GM23338 (cell line): ENCODE data around the gene BMP8B. TPM values are rescaled to one million over a fixed set of nuclear protein-coding genes. Genes with fewer than 3 reads are reported as not detected.

ENCODE experiments used
- ATAC-seq: fragments of 200-7000 bp; cut with Tn5 transposase; 3 replicates; pipeline ENCODE4 v1.9.1; 2020
- DNase-seq: peaks from one replicate; pipeline ENCODE4 v3.0.0-alpha.2; 2015; ENCODE audit warnings: low spot score
- H2AFZ ChIP-seq: fragments of 200-600 bp; sonication (generic); 2 replicates; pipeline ENCODE4 v1.8.0; 2016; ENCODE audit warnings: antibody characterized with exemption, mild to moderate bottlenecking, moderate library complexity
- H3F3A ChIP-seq: fragments of 200-600 bp; sonication (generic); replicated peaks from 2 replicates; pipeline ENCODE4 v1.8.0; 2017; ENCODE audit warnings: antibody characterized with exemption, mixed run types, low read depth
- H3K27ac ChIP-seq: fragments of 200-600 bp; sonication (generic); 2 replicates; pipeline ENCODE4 v1.6.1; 2016; ENCODE audit warnings: low read depth
- H3K27me3 ChIP-seq: fragments of 200-600 bp; sonication (generic); 2 replicates; pipeline ENCODE4 v1.8.0; 2016; ENCODE audit warnings: mild to moderate bottlenecking, mixed run types, moderate library complexity; ENCODE audit not compliant: insufficient read depth
- H3K36me3 ChIP-seq: fragments of 200-600 bp; sonication (generic); 2 replicates; pipeline ENCODE4 v1.8.0; 2016; ENCODE audit warnings: mild to moderate bottlenecking; ENCODE audit not compliant: insufficient read depth
- H3K4me1 ChIP-seq: fragments of 200-600 bp; sonication (generic); 2 replicates; pipeline ENCODE4 v1.8.0; 2016; ENCODE audit warnings: mild to moderate bottlenecking, moderate library complexity; ENCODE audit not compliant: insufficient read depth
- H3K4me2 ChIP-seq: fragments of 200-600 bp; sonication (generic); 2 replicates; pipeline ENCODE4 v1.7.1; 2017; ENCODE audit warnings: mixed run types
- H3K4me3 ChIP-seq: fragments of 200-600 bp; sonication (generic); 2 replicates; pipeline ENCODE4 v1.6.1; 2016; ENCODE audit warnings: mixed run types
- H3K79me2 ChIP-seq: fragments of 200-600 bp; sonication (generic); replicated peaks from 2 replicates; pipeline ENCODE4 v1.8.0; 2017; ENCODE audit warnings: mild to moderate bottlenecking; ENCODE audit not compliant: insufficient read depth
- H3K9me2 ChIP-seq: fragments of 200-600 bp; sonication (generic); 2 replicates; pipeline ENCODE4 v1.8.0; 2017; ENCODE audit not compliant: insufficient read depth
- H4K20me1 ChIP-seq: fragments of 200-600 bp; sonication (generic); replicated peaks from 2 replicates; pipeline ENCODE4 v1.8.0; 2017; ENCODE audit warnings: mild to moderate bottlenecking; ENCODE audit not compliant: insufficient read depth
- H3K27ac Mint-ChIP-seq: 2 replicates; pipeline ENCODE4 v1.8.0; 2020; ENCODE audit warnings: inconsistent platforms, mild to moderate bottlenecking, moderate library complexity, mixed read lengths
- H3K27me3 Mint-ChIP-seq: 3 replicates; pipeline ENCODE4 v1.8.0; 2022; ENCODE audit warnings: low read depth, mild to moderate bottlenecking, moderate library complexity, mixed read lengths, inconsistent platforms; ENCODE audit not compliant: insufficient read depth, poor library complexity
- H3K36me3 Mint-ChIP-seq: 3 replicates; pipeline ENCODE4 v1.8.0; 2021; ENCODE audit warnings: low read depth, mild to moderate bottlenecking, inconsistent platforms, moderate library complexity, mixed read lengths
- H3K4me1 Mint-ChIP-seq: 3 replicates; pipeline ENCODE4 v1.8.0; 2020; ENCODE audit warnings: mild to moderate bottlenecking, inconsistent platforms, mixed read lengths
- H3K4me3 Mint-ChIP-seq: 3 replicates; pipeline ENCODE4 v1.8.0; 2021; ENCODE audit warnings: moderate library complexity, mild to moderate bottlenecking, inconsistent platforms, mixed read lengths
- H3K9me3 Mint-ChIP-seq: 3 replicates; pipeline ENCODE4 v1.8.0; 2020; ENCODE audit warnings: moderate library complexity, mild to moderate bottlenecking, inconsistent platforms, mixed read lengths
- CREB1 ChIP-seq: fragments of 250-450 bp; sonication (Bioruptor Pico); IDR thresholded peaks from 2 replicates; pipeline ENCODE4 v1.5.0; 2020; ENCODE audit warnings: low read depth, mild to moderate bottlenecking, moderate library complexity
- CTCF ChIP-seq, 2 experiments: fragments of 200-600 bp in 1 of 2; sonication (generic) in 1 of 2; conservative IDR thresholded peaks; 2 replicates each; pipeline versions ENCODE4 v1.5.1 to v1.6.1; 2016 to 2017; ENCODE audit warnings: antibody characterized with exemption in 2 of 2, low read depth in 2 of 2, mild to moderate bottlenecking in 2 of 2, moderate library complexity in 1 of 2
- EZH2 ChIP-seq: fragments of 200-600 bp; sonication (generic); IDR thresholded peaks from one replicate; pipeline ENCODE4 v1.8.0; 2017; ENCODE audit warnings: antibody characterized with exemption, mild to moderate bottlenecking, low read depth; ENCODE audit not compliant: unreplicated experiment
- EZH2phosphoT487 ChIP-seq: fragments of 200-600 bp; sonication (generic); IDR thresholded peaks from one replicate; pipeline ENCODE4 v1.8.1; 2018; ENCODE audit warnings: antibody characterized with exemption; ENCODE audit not compliant: unreplicated experiment
- JUNB ChIP-seq: IDR thresholded peaks from one replicate; pipeline ENCODE4 v1.6.1; 2016; ENCODE audit warnings: antibody characterized with exemption; ENCODE audit not compliant: unreplicated experiment
- POLR2AphosphoS5 ChIP-seq: IDR thresholded peaks from 2 replicates; pipeline ENCODE4 v1.6.1; 2016; ENCODE audit warnings: antibody characterized with exemption, low read depth
- STAT1 ChIP-seq: IDR thresholded peaks from one replicate; pipeline ENCODE4 v1.6.1; 2016; ENCODE audit warnings: antibody characterized with exemption; ENCODE audit not compliant: unreplicated experiment
- ZNF114 ChIP-seq: fragments of 250-450 bp; sonication (Bioruptor Pico); IDR thresholded peaks from 2 replicates; pipeline ENCODE4 v1.5.0; 2020; ENCODE audit warnings: mild to moderate bottlenecking, moderate library complexity
- ZNF462 ChIP-seq: fragments of 250-450 bp; sonication (Bioruptor Pico); IDR thresholded peaks from 2 replicates; pipeline ENCODE4 v1.5.0; 2020; ENCODE audit warnings: mild to moderate bottlenecking, moderate library complexity
- polyA plus RNA-seq: library from polyadenylated mRNA; unstranded; fragments of >200 nt; fragmentation: Nextera tagmentation; extraction: Ambion mirVana; gene quantifications from 2 replicates; pipeline ENCODE4 v1.2.1, GENCODE V29; 2016
- total RNA-seq: library from RNA; depleted of rRNA; stranded (reverse); fragments of >200 nt; shearing (Covaris generic); gene quantifications from 2 replicates; pipeline ENCODE4 v1.2.3, GENCODE V29; 2014
- TF ChIP-seq, protein P1 (sequence below): IDR thresholded peaks from 2 replicates; pipeline ENCODE4 v1.6.1; 2016; ENCODE audit warnings: antibody characterized with exemption

The BMP8B gene
- total and polyA plus RNA-seq, 2 experiments from 2014 or later = 0.16 to 0.90 TPM

DNA sequence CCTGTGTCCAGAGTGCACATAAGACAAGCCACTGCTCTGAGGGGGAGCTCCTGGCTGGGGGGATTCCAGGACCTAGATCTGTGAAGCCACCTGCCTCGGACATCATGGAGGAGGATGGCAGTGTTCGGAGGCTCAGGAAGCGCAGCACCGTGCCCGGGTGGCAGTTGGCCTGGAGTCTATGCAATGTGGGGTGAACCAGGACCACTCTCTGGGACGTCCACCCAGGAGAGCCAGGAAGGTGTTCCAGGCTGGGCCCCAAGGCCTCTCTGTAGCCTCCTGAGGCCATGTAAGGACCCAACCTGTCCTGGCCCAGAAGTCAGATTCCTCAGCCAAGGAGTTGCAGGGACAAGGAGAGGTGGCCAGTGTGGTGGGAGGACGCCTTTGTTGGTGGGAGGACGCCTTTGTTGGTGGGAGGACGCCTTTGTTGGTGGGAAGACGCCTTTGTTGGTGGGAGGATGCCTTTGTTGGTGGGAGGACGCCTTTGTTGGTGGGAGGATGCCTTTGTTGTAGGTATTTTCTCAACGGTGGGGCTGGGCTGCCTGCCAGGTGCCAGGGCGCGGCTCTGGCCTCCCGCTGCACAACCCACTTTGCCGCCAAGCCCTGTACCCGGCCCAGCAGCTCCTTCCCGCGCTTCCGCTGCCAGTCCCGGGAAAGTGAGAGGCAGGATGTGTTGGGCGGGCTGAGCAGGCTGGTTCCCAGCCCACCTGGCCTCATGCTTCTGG, 30.6 kb upstream of the BMP8B start:
- H3K27me3 Mint-ChIP-seq = peaks cover 16% of the 10 kb centered on the region
- no peaks in the 10 kb centered on the region for H3K9me2 ChIP-seq
- H3K79me2 ChIP-seq = no peaks in the 10 kb centered on the region
- no peak overlapping the region for H3K4me3 Mint-ChIP-seq
- ATAC-seq (no peak), DNase-seq (no peak)
- H3K9me3 Mint-ChIP-seq = no peaks in the 10 kb centered on the region; the same call in 2 of the 3 replicates
- H3K27ac Mint-ChIP-seq = no peak overlapping the region
- H4K20me1 ChIP-seq = no peaks in the 10 kb centered on the region
- no peaks in the 10 kb centered on the region for H3K36me3 Mint-ChIP-seq
- no peaks in the 10 kb centered on the region for H3K4me1 ChIP-seq
- no peak overlapping the region for H3K4me2 ChIP-seq
- H2AFZ ChIP-seq = no peak overlapping the region
- no peaks in the 10 kb centered on the region for H3K27me3 ChIP-seq
- no peak for TF ChIP-seq STAT1
- TF ChIP-seq JUNB = no peak
- TF ChIP-seq ZNF462 (CRISPR knock-in tag) = no peak
- no peak for TF ChIP-seq EZH2phosphoT487
- no peak for TF ChIP-seq ZNF114 (CRISPR knock-in tag)
- TF ChIP-seq, protein P1, sequence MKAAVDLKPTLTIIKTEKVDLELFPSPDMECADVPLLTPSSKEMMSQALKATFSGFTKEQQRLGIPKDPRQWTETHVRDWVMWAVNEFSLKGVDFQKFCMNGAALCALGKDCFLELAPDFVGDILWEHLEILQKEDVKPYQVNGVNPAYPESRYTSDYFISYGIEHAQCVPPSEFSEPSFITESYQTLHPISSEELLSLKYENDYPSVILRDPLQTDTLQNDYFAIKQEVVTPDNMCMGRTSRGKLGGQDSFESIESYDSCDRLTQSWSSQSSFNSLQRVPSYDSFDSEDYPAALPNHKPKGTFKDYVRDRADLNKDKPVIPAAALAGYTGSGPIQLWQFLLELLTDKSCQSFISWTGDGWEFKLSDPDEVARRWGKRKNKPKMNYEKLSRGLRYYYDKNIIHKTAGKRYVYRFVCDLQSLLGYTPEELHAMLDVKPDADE = no peak
- no peak for TF ChIP-seq CTCF (conservative IDR thresholded peaks at IDR 0.05; ENCODE audit: low read depth in 2 of 2)
- TF ChIP-seq POLR2AphosphoS5 = no peak
- TF ChIP-seq EZH2 = no peak
- no peak for TF ChIP-seq CREB1 (CRISPR knock-in tag)
- no peak overlapping the region for H3K4me3 ChIP-seq
- no peaks in the 10 kb centered on the region for H3F3A ChIP-seq
- H3K4me1 Mint-ChIP-seq = peaks cover 6% of the 10 kb centered on the region; the same call in 2 of the 3 replicates
- no peaks in the 10 kb centered on the region for H3K36me3 ChIP-seq
- no peak overlapping the region for H3K27ac ChIP-seq
